C4-2B (cell line): ENCODE data around the gene PDZD2.

Experiments
- H3K27ac ChIP-seq: fragments of 450-650 bp; 2 replicates; pipeline ENCODE4 v1.5.1; 2017
- ZFX ChIP-seq: fragments of 450-650 bp; IDR thresholded peaks from 2 replicates; pipeline ENCODE4 v1.6.1; 2017
- TF ChIP-seq, protein P1 (sequence below): fragments of 450-650 bp; conservative IDR thresholded peaks from 2 replicates; pipeline ENCODE4 v1.5.1; 2017; ENCODE audit warnings: mild to moderate bottlenecking

The PDZD2 gene

DNA sequence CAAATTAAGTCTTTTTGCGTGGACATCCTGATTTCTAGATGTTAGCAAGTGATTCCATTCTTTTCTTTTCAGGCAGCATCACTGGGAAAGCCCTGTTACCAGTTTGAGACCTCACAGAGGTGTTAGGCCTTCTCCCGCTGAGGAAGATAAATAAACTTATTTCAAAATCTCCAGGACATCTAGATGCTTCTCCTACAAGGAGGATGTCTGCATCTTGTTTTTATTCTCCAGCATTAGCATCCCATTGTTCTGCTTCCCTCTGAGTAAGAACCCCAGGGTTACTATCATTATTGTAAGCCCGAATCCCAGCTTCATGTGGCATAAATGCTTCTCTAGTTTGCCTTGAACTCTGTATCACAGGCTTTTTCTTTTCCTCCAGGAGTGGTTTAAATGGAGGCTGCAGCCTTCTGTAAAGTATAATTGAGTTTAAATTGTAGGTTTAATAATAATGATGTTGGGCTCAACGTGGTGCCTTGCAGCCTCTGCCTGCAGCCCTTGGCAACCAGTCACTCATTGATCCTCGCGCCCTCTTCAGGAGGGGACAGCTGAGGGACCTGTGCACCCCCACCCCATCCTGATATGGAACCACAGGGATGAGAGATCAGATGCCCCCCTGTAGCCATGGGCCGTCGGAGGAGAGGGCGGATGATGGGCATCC is 114.9 kb downstream of the PDZD2 start:
- no peak overlapping the region for H3K27ac ChIP-seq
- TF ChIP-seq, protein P1, sequence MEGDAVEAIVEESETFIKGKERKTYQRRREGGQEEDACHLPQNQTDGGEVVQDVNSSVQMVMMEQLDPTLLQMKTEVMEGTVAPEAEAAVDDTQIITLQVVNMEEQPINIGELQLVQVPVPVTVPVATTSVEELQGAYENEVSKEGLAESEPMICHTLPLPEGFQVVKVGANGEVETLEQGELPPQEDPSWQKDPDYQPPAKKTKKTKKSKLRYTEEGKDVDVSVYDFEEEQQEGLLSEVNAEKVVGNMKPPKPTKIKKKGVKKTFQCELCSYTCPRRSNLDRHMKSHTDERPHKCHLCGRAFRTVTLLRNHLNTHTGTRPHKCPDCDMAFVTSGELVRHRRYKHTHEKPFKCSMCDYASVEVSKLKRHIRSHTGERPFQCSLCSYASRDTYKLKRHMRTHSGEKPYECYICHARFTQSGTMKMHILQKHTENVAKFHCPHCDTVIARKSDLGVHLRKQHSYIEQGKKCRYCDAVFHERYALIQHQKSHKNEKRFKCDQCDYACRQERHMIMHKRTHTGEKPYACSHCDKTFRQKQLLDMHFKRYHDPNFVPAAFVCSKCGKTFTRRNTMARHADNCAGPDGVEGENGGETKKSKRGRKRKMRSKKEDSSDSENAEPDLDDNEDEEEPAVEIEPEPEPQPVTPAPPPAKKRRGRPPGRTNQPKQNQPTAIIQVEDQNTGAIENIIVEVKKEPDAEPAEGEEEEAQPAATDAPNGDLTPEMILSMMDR: no peak
- TF ChIP-seq ZFX: no peak

GRCh38 chr5:31754358-31754704 is 115.4 kb downstream of the PDZD2 start:
- no peak for TF ChIP-seq ZFX
- TF ChIP-seq, protein P1: no peak
- H3K27ac ChIP-seq: no peak overlapping the region

DNA sequence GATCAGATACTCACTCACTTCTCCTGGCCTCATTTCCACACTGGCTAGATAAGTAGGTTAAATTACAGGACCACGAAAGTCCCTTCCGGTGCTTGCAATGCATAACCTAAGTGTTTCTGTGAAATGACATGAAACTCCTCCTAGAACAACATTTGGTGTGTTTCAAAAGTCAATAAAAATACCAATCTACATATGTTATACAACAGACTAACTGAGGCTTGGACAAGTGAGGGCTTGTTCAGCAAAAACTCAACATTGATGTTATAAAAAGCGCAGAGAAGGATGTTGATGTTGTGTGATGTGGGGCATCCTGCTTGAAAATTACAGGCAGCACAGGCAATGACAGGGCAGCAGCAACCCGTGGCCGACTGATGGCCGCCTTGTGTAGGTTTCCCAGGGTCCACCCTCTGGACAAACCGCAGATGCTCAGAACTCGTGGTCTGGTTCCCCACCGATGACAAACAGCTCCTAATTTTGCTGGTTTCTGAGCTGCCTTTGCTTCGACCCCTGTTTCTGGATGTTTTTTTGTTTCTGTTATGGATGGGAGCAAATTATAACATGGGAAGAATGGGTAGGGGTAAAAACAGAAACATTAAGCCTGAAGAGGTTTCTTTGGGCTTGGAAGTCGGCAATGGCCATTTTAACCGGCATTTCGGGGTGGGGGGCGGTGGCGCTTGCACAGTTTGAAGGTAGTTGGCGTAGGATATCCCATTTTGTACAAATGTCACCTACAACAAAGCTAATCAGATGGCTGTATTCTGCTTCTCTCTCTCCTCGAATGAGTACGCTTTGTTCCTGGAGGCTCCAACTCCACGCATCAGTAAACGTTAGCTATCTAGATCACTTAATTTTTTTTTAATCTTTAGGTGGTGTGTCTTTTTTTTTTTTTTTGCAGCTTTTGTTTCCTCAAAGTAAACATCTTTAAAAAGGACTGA is 116.1 kb downstream of the PDZD2 start:
- TF ChIP-seq ZFX: no peak
- TF ChIP-seq, protein P1: no peak
- no peak overlapping the region for H3K27ac ChIP-seq

DNA sequence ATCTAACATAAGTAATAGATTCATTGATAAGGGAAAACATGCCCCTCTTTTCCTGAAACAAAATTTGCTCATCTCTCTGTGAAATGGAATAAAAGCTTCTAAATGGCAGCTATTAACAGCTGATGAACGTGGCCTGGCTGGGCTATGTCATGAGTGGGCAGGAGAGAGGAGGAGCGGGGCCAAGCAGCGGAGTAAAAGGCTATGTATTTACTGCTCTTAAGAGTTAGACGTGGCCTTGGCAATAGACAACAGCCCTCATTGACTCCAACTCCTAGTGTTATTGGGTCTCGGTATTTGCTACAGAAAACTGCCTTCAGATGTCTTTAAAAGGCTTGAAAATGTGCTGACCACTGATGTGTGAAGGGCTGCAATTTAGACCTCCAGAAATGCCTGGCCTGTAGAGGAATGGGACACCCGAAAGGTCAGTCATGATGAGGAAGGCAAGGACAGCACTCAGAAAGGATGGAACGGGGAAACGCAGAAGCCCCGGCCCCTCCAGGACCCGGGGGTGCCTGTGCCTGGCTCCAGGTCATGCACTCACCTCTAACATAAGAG is 116.8 kb downstream of the PDZD2 start:
- no peak overlapping the region for H3K27ac ChIP-seq
- no peak for TF ChIP-seq ZFX
- TF ChIP-seq, protein P1: no peak

DNA sequence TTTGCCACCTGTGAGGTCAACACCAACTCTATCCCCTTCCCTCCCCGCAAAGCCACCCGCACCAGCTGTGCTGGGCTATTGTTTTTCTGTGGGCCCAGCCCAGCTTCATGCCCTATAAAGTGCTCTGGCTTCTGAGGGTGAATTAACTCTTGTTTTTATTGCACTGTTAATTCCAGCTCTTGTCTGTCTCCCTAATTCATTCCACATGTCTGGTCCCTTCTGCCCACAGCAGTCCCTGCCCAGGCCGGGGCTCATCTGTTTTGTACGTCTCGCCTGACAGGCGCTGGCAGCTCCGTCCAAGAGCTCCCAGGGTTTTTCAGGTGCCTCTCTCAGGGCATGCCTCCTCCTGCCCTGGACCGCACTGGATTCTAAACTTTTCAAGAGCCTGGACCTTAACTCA is 118.9 kb downstream of the PDZD2 start:
- TF ChIP-seq ZFX: no peak
- TF ChIP-seq, protein P1: no peak
- H3K27ac ChIP-seq: no peak overlapping the region

- no peak overlapping the region for H3K27ac ChIP-seq
- TF ChIP-seq, protein P1: no peak
- TF ChIP-seq ZFX: no peak
Measured at GRCh38 chr5:31758803-31759425, 120.0 kb downstream of the PDZD2 start.
